Globus pallidus (tissue), 1 donor: ENCODE data around the gene WNT3.

Experiments used
- DNase-seq: peaks from one replicate; pipeline ENCODE4 v3.0.0-alpha.2; 2015; ENCODE audit warnings: low spot score

Gene WNT3

GRCh38 chr17:46834846-46835245 is 16.4 kb upstream of the WNT3 start:
- no peak for DNase-seq

- no peak for DNase-seq
Measured at GRCh38 chr17:46833840-46834208, 15.3 kb upstream of the WNT3 start.

- peak; percentile 58 for DNase-seq
Measured at GRCh38 chr17:46832945-46833839, 14.7 kb upstream of the WNT3 start.

- DNase-seq: no peak
Measured at GRCh38 chr17:46832331-46832821, 13.9 kb upstream of the WNT3 start.

- peak; percentile 47 for DNase-seq
Measured at GRCh38 chr17:46831573-46832330, 13.3 kb upstream of the WNT3 start.

- DNase-seq: no peak
Measured at GRCh38 chr17:46827274-46827673, 8.8 kb upstream of the WNT3 start.

- DNase-seq: no peak
Measured at GRCh38 chr17:46826116-46826515, 7.6 kb upstream of the WNT3 start.

- no peak for DNase-seq
Measured at GRCh38 chr17:46823657-46824056, 5.2 kb upstream of the WNT3 start.

GRCh38 chr17:46822388-46822921 is 4.0 kb upstream of the WNT3 start:
- no peak for DNase-seq

- no peak for DNase-seq
Measured at GRCh38 chr17:46821482-46822387, 3.2 kb upstream of the WNT3 start.

GRCh38 chr17:46820592-46821450 is 2.3 kb upstream of the WNT3 start:
- DNase-seq: no peak

GRCh38 chr17:46819906-46820351 is 1.4 kb upstream of the WNT3 start:
- no peak for DNase-seq

- no peak for DNase-seq
Measured at GRCh38 chr17:46818929-46819859, 702 bp upstream of the WNT3 start.

GRCh38 chr17:46817901-46818209 is 637 bp downstream of the WNT3 start:
- DNase-seq: no peak

- no peak for DNase-seq
Measured at GRCh38 chr17:46817151-46817900, 1.2 kb downstream of the WNT3 start.

GRCh38 chr17:46815474-46816353 is 2.8 kb downstream of the WNT3 start:
- no peak for DNase-seq

- DNase-seq: no peak
Measured at GRCh38 chr17:46814446-46814845, 4.0 kb downstream of the WNT3 start.

- DNase-seq: no peak
Measured at GRCh38 chr17:46813920-46814319, 4.6 kb downstream of the WNT3 start.
